NOMO-1 treated with dmso at 0.1 percent for 144 hours (cell line): Measurements from ENCODE around the gene GUCA1A.
"Not testable (repeated sequence)": the region's sequence is repeated elsewhere in the genome, so short reads cannot be mapped to it uniquely, and the experiment has no call there.

Experiments
- DNase-seq: peaks from one replicate; lab custom pipeline; 2025; ENCODE audit not compliant: unreplicated experiment; lab: John Stamatoyannopoulos, UW

Gene GUCA1A

GRCh38 chr6:42142118-42142835 is 30.9 kb upstream of the GUCA1A start, which contains the start of gene C6orf132:
Gene C6orf132 (minus strand): TSS chr6:42142620. CDS start chr6:42142444, 176 bp downstream.
- DNase-seq = no peak

- DNase-seq = no peak
Observed at GRCh38 chr6:42147138-42147562, 26.0 kb upstream of the GUCA1A start.

- no peak for DNase-seq
Observed at GRCh38 chr6:42148058-42148457, 25.1 kb upstream of the GUCA1A start.

GRCh38 chr6:42150254-42150653 is 22.9 kb upstream of the GUCA1A start:
- no peak for DNase-seq

GRCh38 chr6:42152024-42152423 is 21.1 kb upstream of the GUCA1A start:
- DNase-seq = no peak

GRCh38 chr6:42152528-42153213 is 20.5 kb upstream of the GUCA1A start:
- DNase-seq = not testable (repeated sequence)

- no peak for DNase-seq
Observed at GRCh38 chr6:42153921-42154320, 19.2 kb upstream of the GUCA1A start.

- DNase-seq = no peak
Observed at GRCh38 chr6:42154461-42155209, 18.5 kb upstream of the GUCA1A start.

GRCh38 chr6:42155293-42155692 is 17.9 kb upstream of the GUCA1A start:
- DNase-seq = no peak

- DNase-seq = no peak
Observed at GRCh38 chr6:42156638-42157037, 16.5 kb upstream of the GUCA1A start.

GRCh38 chr6:42158011-42158410 is 15.2 kb upstream of the GUCA1A start:
- DNase-seq = no peak

- DNase-seq = no peak
Observed at GRCh38 chr6:42158631-42159030, 14.5 kb upstream of the GUCA1A start.

- no peak for DNase-seq
Observed at GRCh38 chr6:42159431-42160024, 13.6 kb upstream of the GUCA1A start.

- no peak for DNase-seq
Observed at GRCh38 chr6:42162384-42162783, 10.8 kb upstream of the GUCA1A start.

- no peak for DNase-seq
Observed at GRCh38 chr6:42162812-42163211, 10.4 kb upstream of the GUCA1A start.

- no peak for DNase-seq
Observed at GRCh38 chr6:42163981-42164380, 9.2 kb upstream of the GUCA1A start.

- DNase-seq = no peak
Observed at GRCh38 chr6:42165016-42165415, 8.1 kb upstream of the GUCA1A start.

GRCh38 chr6:42166444-42167141 is 6.6 kb upstream of the GUCA1A start:
- DNase-seq = peak; percentile 27

- DNase-seq = no peak
Observed at GRCh38 chr6:42168650-42169049, 4.5 kb upstream of the GUCA1A start.

GRCh38 chr6:42169780-42170179 is 3.4 kb upstream of the GUCA1A start:
- DNase-seq = not testable (repeated sequence)
